Measurements from ENCODE around the gene TAF11L7. TPM values are rescaled to one million over a fixed set of nuclear protein-coding genes. Genes with fewer than 3 reads are reported as not detected.
"Not testable (repeated sequence)": the region's sequence is repeated elsewhere in the genome, so short reads cannot be mapped to it uniquely, and the experiment has no call there.

The TAF11L7 gene
- total RNA-seq, result not detected
- not detected for polyA plus RNA-seq

DNA sequence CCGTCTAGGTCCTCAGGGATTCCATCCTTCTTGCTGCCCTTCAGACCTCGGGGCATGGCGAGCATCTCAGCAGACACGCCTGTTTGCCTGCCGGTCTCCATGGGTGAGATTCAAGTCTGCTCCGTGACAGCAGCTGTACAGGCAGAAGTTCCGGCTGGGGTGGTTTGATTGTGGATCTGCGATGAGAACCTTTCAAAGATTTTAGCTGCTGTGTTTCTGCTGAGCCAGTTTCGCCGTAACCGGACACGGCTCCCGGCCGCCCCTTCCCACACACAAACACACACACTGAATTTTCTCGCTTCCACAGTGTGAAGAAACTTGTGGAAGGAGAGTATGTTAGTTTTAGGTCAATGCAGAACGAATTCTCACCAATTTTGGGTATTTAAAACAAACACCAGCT lies at the start of gene TAF11L7:
Gene TAF11L7, minus strand, starts transcription at position 101 of the 400 bp plus-strand sequence.
- H3K27me3 ChIP-seq; H3K27ac ChIP-seq; H3K36me3 ChIP-seq; H3K9me3 ChIP-seq; DNase-seq; H3K4me3 ChIP-seq; H3K4me1 ChIP-seq; intact Hi-C loops (cut with DNase I): not testable (repeated sequence)
- WGBS, 2 donors, result no CpG with 5 or more reads among the region's 16 CpGs

DNA sequence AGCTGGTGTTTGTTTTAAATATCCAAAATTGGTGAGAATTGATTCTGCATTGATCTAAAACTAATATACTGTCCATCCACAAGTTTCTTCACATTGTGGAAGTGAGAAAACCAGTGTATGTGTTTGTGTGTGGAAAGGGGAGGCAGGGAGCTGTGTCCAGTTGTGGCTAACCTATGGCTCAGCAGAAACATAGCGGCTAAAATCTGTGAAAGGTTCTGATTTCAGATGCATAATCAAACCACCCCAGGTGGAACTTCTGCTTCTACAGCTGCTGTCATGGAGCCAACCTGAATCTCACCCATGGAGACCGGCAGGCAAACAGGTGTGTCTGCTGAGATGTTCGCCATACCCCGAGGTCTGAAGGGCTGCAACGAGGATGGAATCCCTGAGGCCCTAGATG lies 48.6 kb upstream of the TAF11L7 start, which contains the start of gene TAF11L14:
Gene TAF11L14, plus strand, starts transcription at position 301 of the 400 bp plus-strand sequence.
- no peak within 1 kb of the TSS for H3K27ac ChIP-seq
- H3K36me3 ChIP-seq, result no peaks in the 10 kb centered on the region
- H3K9me3 ChIP-seq, result no peaks in the 10 kb centered on the region
- no peak within 1 kb of the TSS for H3K4me3 ChIP-seq
- WGBS, 2 donors, result 87 to 91% methylated on average over 5 of the region's 5 CpGs
- DNase-seq, result no peak
- intact Hi-C loops (cut with DNase I), result no loop called here
- no peaks in the 10 kb centered on the region for H3K4me1 ChIP-seq
- no peak for TF ChIP-seq POLR2A (IDR thresholded peaks at IDR 0.05)
- no peak for TF ChIP-seq CTCF (IDR thresholded peaks at IDR 0.05)
- TF ChIP-seq EP300 (IDR thresholded peaks at IDR 0.05), result no peak
- TF ChIP-seq POLR2AphosphoS5 (IDR thresholded peaks at IDR 0.05), result no peak
- H3K27me3 ChIP-seq, result no peaks in the 10 kb centered on the region

DNA sequence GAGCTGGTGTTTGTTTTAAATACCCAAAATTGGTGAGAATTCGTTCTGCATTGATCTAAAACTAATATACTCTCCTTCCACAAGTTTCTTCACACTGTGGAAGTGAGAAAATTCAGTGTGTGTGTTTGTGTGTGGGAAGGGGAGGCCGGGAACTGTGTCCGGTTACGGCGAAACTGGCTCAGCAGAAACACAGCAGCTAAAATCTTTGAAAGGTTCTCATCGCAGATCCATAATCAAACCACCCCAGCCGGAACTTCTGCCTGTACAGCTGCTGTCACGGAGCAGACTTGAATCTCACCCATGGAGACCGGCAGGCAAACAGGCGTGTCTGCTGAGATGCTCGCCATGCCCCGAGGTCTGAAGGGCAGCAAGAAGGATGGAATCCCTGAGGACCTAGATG lies 46.2 kb upstream of the TAF11L7 start, which contains the start of gene TAF11L13:
Gene TAF11L13, plus strand, starts transcription at position 301 of the 400 bp plus-strand sequence.
- H3K36me3 ChIP-seq; H3K27ac ChIP-seq; intact Hi-C loops (cut with DNase I); H3K27me3 ChIP-seq; H3K4me1 ChIP-seq; H3K9me3 ChIP-seq; DNase-seq; H3K4me3 ChIP-seq: not testable (repeated sequence)
- 74 to 93% methylated on average over 8 to 9 of the region's 12 CpGs for WGBS, 2 donors

DNA sequence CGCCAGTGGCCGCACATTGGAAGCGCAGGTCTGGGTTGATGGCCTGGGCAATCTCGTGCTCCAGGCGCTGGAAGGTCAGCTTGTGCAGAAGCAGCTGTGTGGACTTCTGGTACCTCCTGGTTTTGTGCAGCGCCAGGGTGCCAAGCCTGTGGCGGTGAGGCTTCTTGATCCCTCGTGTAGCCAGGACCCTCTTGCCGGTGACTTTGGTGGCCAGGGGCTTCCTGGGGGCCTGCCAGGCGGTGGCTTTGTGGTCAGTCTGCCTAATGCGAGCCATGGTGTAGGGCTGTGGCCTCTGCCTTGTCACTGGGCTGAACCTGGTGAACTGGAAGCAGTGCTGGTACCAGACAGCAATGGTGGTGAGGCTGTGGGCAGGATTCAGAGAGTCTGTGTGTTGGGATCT lies 40.1 kb upstream of the TAF11L7 start:
- intact Hi-C loops (cut with DNase I), result no loop called here
- TF ChIP-seq POLR2AphosphoS5 (IDR thresholded peaks at IDR 0.05), result no peak
- Histone ChIP-seq H3K9me3 (no peaks in the 10 kb centered on the region), H3K27me3 (no peaks in the 10 kb centered on the region), H3K36me3 (no peaks in the 10 kb centered on the region), H3K4me1 (no peaks in the 10 kb centered on the region), H3K27ac (no peak overlapping the region), H3K4me3 (no peak overlapping the region)
- 82 to 94% methylated on average over 11 of the region's 11 CpGs for WGBS, 2 donors
- no peak for DNase-seq

- no peaks in the 10 kb centered on the region for H3K36me3 ChIP-seq
- no peaks in the 10 kb centered on the region for H3K9me3 ChIP-seq
- DNase-seq, result no peak
- no peak overlapping the region for H3K27ac ChIP-seq
- H3K4me1 ChIP-seq, result no peaks in the 10 kb centered on the region
- H3K4me3 ChIP-seq, result no peak overlapping the region
- WGBS, 2 donors, result 87 to 89% methylated on average over 17 of the region's 17 CpGs
- TF ChIP-seq POLR2A (IDR thresholded peaks at IDR 0.05) (no peak), POLR2AphosphoS5 (IDR thresholded peaks at IDR 0.05) (no peak), CTCF (IDR thresholded peaks at IDR 0.05) (no peak), EP300 (IDR thresholded peaks at IDR 0.05) (no peak)
- intact Hi-C loops (cut with DNase I), result no loop called here
- no peaks in the 10 kb centered on the region for H3K27me3 ChIP-seq
Observed at GRCh38 chr5:17620627-17621026, 35.1 kb upstream of the TAF11L7 start.

- intact Hi-C loops (cut with DNase I), result no loop called here
- DNase-seq, result no peak
- Histone ChIP-seq H3K9me3 (no peaks in the 10 kb centered on the region), H3K27ac (no peak overlapping the region), H3K27me3 (no peaks in the 10 kb centered on the region), H3K36me3 (no peaks in the 10 kb centered on the region), H3K4me1 (no peaks in the 10 kb centered on the region), H3K4me3 (no peak overlapping the region)
- WGBS, 2 donors, result 93 to 95% methylated on average over 3 of the region's 3 CpGs
- no peak for TF ChIP-seq POLR2AphosphoS5 (IDR thresholded peaks at IDR 0.05)
- no peak for TF ChIP-seq EP300 (IDR thresholded peaks at IDR 0.05)
- no peak for TF ChIP-seq CTCF (IDR thresholded peaks at IDR 0.05)
- no peak for TF ChIP-seq POLR2A (IDR thresholded peaks at IDR 0.05)
Observed at GRCh38 chr5:17619354-17619753, 33.8 kb upstream of the TAF11L7 start.
